GM12878 (cell line): ENCODE measurements around the gene KLHL18. TPM values are rescaled to one million over a fixed set of nuclear protein-coding genes. Genes with fewer than 3 reads are reported as not detected.
A peak's percentile ranks its signal among the peaks of the same experiment; 100 is the strongest.

Source experiments
- BCL11A ChIP-seq: IDR thresholded peaks from 2 replicates; pipeline ENCODE4 v1.6.1; 2011; ENCODE audit warnings: low read depth, low read length
- BMI1 ChIP-seq: fragments of 450-650 bp; IDR thresholded peaks from 2 replicates; pipeline ENCODE4 v1.6.1; 2016; ENCODE audit warnings: mild to moderate bottlenecking, moderate library complexity, borderline replicate concordance
- CEBPB ChIP-seq, 2 experiments: fragments of 150-350 bp in 1 of 2; IDR thresholded peaks; 2 replicates each; pipeline ENCODE4 v1.6.1; 2012 to 2014; ENCODE audit warnings: low read depth in 2 of 2, low read length in 2 of 2, borderline replicate concordance in 1 of 2, inconsistent platforms in 1 of 2
- EED ChIP-seq: sonication (generic); IDR thresholded peaks from 2 replicates; pipeline ENCODE4 v1.6.1; 2016; ENCODE audit warnings: antibody characterized with exemption, low read depth
- EGR1 ChIP-seq, 2 experiments: IDR thresholded peaks; 1 replicate in 1 of 2; 2 replicates in 1 of 2; pipeline ENCODE4 v1.6.1; 2011 to 2012; ENCODE audit warnings: low read depth in 2 of 2, low read length in 2 of 2, borderline replicate concordance in 1 of 2, mild to moderate bottlenecking in 1 of 2, moderate library complexity in 1 of 2
- IKZF1 ChIP-seq: fragments of 450-650 bp; conservative IDR thresholded peaks from 2 replicates; pipeline ENCODE4 v1.6.1; 2017; ENCODE audit warnings: antibody characterized with exemption, mild to moderate bottlenecking
- IKZF2 ChIP-seq, 2 experiments: fragments of 450-650 bp; IDR thresholded peaks; 2 replicates each; pipeline ENCODE4 v1.6.1; 2017; ENCODE audit warnings: mild to moderate bottlenecking in 2 of 2, moderate library complexity in 2 of 2
- KAT2A ChIP-seq: conservative IDR thresholded peaks from 2 replicates; pipeline ENCODE4 v1.6.1; 2011; ENCODE audit warnings: low read depth, low read length; ENCODE audit not compliant: control insufficient read depth
- LARP7 ChIP-seq: fragments of 450-650 bp; IDR thresholded peaks from 2 replicates; pipeline ENCODE4 v1.6.1; 2017; ENCODE audit warnings: mild to moderate bottlenecking
- NRF1 ChIP-seq: conservative IDR thresholded peaks from 2 replicates; pipeline ENCODE4 v1.6.1; 2011; ENCODE audit warnings: mild to moderate bottlenecking, low read depth, low read length, improper control_type of control experiment
- POLR2AphosphoS2 ChIP-seq: IDR thresholded peaks from 2 replicates; pipeline ENCODE4 v1.6.1; 2011; ENCODE audit warnings: low read depth, mild to moderate bottlenecking, low read length, improper control_type of control experiment, moderate library complexity
- RAD51 ChIP-seq: fragments of 450-650 bp; IDR thresholded peaks from 2 replicates; pipeline ENCODE4 v1.6.1; 2016; ENCODE audit warnings: moderate library complexity, mild to moderate bottlenecking, inconsistent platforms
- RFX5 ChIP-seq: IDR thresholded peaks from 2 replicates; pipeline ENCODE4 v1.6.1; 2011; ENCODE audit warnings: low read depth, low read length, improper control_type of control experiment
- SMAD1 ChIP-seq: fragments of 450-650 bp; IDR thresholded peaks from 2 replicates; pipeline ENCODE4 v1.6.1; 2018; ENCODE audit warnings: mild to moderate bottlenecking, low read depth; ENCODE audit not compliant: partially characterized antibody
- STAT1 ChIP-seq: fragments of 450-650 bp; conservative IDR thresholded peaks from 2 replicates; pipeline ENCODE4 v1.6.1; 2014; ENCODE audit warnings: antibody characterized with exemption, mild to moderate bottlenecking
- SUPT20H ChIP-seq: IDR thresholded peaks from 2 replicates; pipeline ENCODE4 v1.6.1; 2011; ENCODE audit warnings: low read depth, mild to moderate bottlenecking, low read length, moderate library complexity, borderline replicate concordance; ENCODE audit not compliant: control insufficient read depth
- ZZZ3 ChIP-seq: IDR thresholded peaks from 2 replicates; pipeline ENCODE4 v1.6.1; 2011; ENCODE audit warnings: low read depth; ENCODE audit not compliant: control insufficient read depth, insufficient read length
- polyA plus RNA-seq, 11 experiments: library from polyadenylated mRNA; depleted of rRNA in 4 of 11; unstranded in 6 of 11; stranded (reverse) in 5 of 11; fragments of >200 nt; fragmentation: Nextera tagmentation in 4 of 11; fragmentation: Illumina TruSeq in 1 of 11; extraction: Ambion mirVana in 4 of 11; extraction: Trizol in 1 of 11; gene quantifications; 1 replicate in 1 of 11; 2 replicates in 10 of 11; pipeline versions ENCODE4 v1.2.1 to v1.2.3, GENCODE V29; 2011 to 2016; ENCODE audit warnings: inconsistent platforms in 2 of 11, missing spikeins in 2 of 11, low read depth in 1 of 11
- total RNA-seq, 4 experiments: library from RNA; depleted of rRNA in 3 of 4; stranded (reverse); fragments of >200 nt in 3 of 4; fragmentation: Illumina TruSeq in 1 of 4; extraction: Trizol in 1 of 4; gene quantifications; 2 replicates each; pipeline versions ENCODE4 v1.2.1 to v1.2.3, GENCODE V29; 2013 to 2021
- TF ChIP-seq, protein P1 (sequence below), 3 experiments: IDR thresholded peaks in 2 of 3; conservative IDR thresholded peaks in 1 of 3; 2 replicates each; pipeline ENCODE4 v1.5.1; 2011; ENCODE audit warnings: low read depth in 3 of 3, low read length in 3 of 3, mild to moderate bottlenecking in 3 of 3, control low read depth in 2 of 3, moderate library complexity in 2 of 3, inconsistent platforms in 1 of 3, mixed read lengths in 1 of 3; ENCODE audit not compliant: control insufficient read depth in 2 of 3, insufficient read depth in 1 of 3; ENCODE audit errors: extremely low read depth in 1 of 3
- TF ChIP-seq, protein P2 (sequence below): IDR thresholded peaks from 2 replicates; pipeline ENCODE4 v1.6.1; 2011; ENCODE audit warnings: borderline replicate concordance, low read depth, mild to moderate bottlenecking, moderate library complexity, mixed read lengths, low read length; ENCODE audit not compliant: insufficient read depth; ENCODE audit errors: extremely low read length

The KLHL18 gene
- total and polyA plus RNA-seq, 10 of the 15 experiments (the other 5 are each of a cell fraction or from before 2014, with no cell fraction given): 24.0 to 69.8 (median 51.7) TPM

GRCh38 chr3:47282424-47283192 is at the start of gene KLHL18, which contains the start of gene KIF9 (continued):
- TF ChIP-seq SUPT20H (no peak), NRF1 (peak; percentile 56), LARP7 (peak; percentile 93), RAD51 (no peak), IKZF2 (IDR thresholded peaks at IDR 0.05) (peak; percentile 54 to 58), ZZZ3 (no peak), KAT2A (no peak), SMAD1 (no peak), EGR1 (IDR thresholded peaks at IDR 0.05; ENCODE audit: borderline replicate concordance in 1 of 2, low read depth in 2 of 2, low read length in 2 of 2) (peak; percentile 68 to 79), BMI1 (peak; percentile 100), IKZF1 (peak; percentile 96), EED (no peak), RFX5 (0 out of 2 replicates have a peak, but pooled peaks have one; percentile 47), POLR2AphosphoS2 (peak; percentile 70; the same call in 1 of the 2 replicates), CEBPB (IDR thresholded peaks at IDR 0.05; ENCODE audit: borderline replicate concordance in 1 of 2, low read depth in 2 of 2, low read length in 2 of 2) (no peak), BCL11A (peak; percentile 4; the same call in 1 of the 2 replicates), STAT1 (peak; percentile 91; the same call in 1 of the 2 replicates)
- TF ChIP-seq, protein P1, sequence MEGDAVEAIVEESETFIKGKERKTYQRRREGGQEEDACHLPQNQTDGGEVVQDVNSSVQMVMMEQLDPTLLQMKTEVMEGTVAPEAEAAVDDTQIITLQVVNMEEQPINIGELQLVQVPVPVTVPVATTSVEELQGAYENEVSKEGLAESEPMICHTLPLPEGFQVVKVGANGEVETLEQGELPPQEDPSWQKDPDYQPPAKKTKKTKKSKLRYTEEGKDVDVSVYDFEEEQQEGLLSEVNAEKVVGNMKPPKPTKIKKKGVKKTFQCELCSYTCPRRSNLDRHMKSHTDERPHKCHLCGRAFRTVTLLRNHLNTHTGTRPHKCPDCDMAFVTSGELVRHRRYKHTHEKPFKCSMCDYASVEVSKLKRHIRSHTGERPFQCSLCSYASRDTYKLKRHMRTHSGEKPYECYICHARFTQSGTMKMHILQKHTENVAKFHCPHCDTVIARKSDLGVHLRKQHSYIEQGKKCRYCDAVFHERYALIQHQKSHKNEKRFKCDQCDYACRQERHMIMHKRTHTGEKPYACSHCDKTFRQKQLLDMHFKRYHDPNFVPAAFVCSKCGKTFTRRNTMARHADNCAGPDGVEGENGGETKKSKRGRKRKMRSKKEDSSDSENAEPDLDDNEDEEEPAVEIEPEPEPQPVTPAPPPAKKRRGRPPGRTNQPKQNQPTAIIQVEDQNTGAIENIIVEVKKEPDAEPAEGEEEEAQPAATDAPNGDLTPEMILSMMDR (IDR thresholded peaks at IDR 0.05 in 2 of 3, conservative IDR thresholded peaks at IDR 0.05 in 1 of 3; ENCODE audit: control insufficient read depth in 2 of 3, extremely low read depth in 1 of 3, insufficient read depth in 1 of 3, low read depth in 3 of 3, low read length in 3 of 3): peak in 1 of 3 experiments; percentile 9; a peak in 1 of 6 replicates
- TF ChIP-seq, protein P2, sequence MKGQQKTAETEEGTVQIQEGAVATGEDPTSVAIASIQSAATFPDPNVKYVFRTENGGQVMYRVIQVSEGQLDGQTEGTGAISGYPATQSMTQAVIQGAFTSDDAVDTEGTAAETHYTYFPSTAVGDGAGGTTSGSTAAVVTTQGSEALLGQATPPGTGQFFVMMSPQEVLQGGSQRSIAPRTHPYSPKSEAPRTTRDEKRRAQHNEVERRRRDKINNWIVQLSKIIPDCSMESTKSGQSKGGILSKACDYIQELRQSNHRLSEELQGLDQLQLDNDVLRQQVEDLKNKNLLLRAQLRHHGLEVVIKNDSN: no peak
